ENCODE measurements around the gene PSORS1C2.
"Not testable (repeated sequence)": the region's sequence is repeated elsewhere in the genome, so short reads cannot be mapped to it uniquely, and the experiment has no call there.

The PSORS1C2 gene

GRCh38 chr6:31174378-31174777 is 35.5 kb upstream of the PSORS1C2 start:
- no peak overlapping the region for H3K9ac ChIP-seq (ENCODE audit: low read length)
- no peaks in the 10 kb centered on the region for H3K27me3 ChIP-seq (replicated peaks; ENCODE audit: control insufficient read depth, insufficient read depth, low read length)
- no peaks in the 10 kb centered on the region for H3K9me3 ChIP-seq (ENCODE audit: control insufficient read depth, low read length)
- peaks cover 12% of the 10 kb centered on the region for H3K4me1 ChIP-seq (ENCODE audit: control insufficient read depth, insufficient read depth, low read length)
- H3K36me3 ChIP-seq (ENCODE audit: control insufficient read depth, insufficient read depth, low read length, severe bottlenecking): no peaks in the 10 kb centered on the region
- no peak overlapping the region for H3K4me3 ChIP-seq (ENCODE audit: low read length)
- no peak for DNase-seq (ENCODE audit: low read depth)

GRCh38 chr6:31173406-31173805 is 34.5 kb upstream of the PSORS1C2 start:
- Histone ChIP-seq H3K4me1 (ENCODE audit: control insufficient read depth, insufficient read depth, low read length) (peaks cover 12% of the 10 kb centered on the region), H3K27me3 (replicated peaks; ENCODE audit: control insufficient read depth, insufficient read depth, low read length) (no peaks in the 10 kb centered on the region), H3K4me3 (ENCODE audit: low read length) (no peak overlapping the region), H3K9ac (ENCODE audit: low read length) (no peak overlapping the region), H3K9me3 (ENCODE audit: control insufficient read depth, low read length) (no peaks in the 10 kb centered on the region), H3K36me3 (ENCODE audit: control insufficient read depth, insufficient read depth, low read length, severe bottlenecking) (no peaks in the 10 kb centered on the region)
- no peak for DNase-seq (ENCODE audit: low read depth)

DNA sequence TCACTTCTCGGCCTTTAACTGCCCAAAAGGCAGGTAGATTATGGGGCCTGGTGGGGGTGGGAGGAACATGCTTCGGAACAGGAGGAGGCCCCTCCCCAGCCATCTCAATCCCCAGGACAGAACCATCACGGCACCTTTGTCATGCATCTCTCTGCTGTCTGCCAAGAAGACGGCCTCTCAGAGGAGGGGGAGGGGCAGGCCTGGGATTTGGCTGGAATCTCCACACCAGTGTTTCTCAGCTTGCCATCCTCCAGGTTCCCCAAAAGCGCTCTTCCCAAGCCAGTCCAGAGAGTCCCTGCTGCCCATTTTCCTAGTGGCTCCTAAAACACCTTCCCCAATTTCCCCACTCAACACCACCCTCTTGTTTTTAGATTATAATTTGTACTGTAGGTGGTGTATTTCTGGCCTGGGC is 34.1 kb upstream of the PSORS1C2 start:
- H3K9ac ChIP-seq (ENCODE audit: low read length): no peak overlapping the region
- no peaks in the 10 kb centered on the region for H3K27me3 ChIP-seq (replicated peaks; ENCODE audit: control insufficient read depth, insufficient read depth, low read length)
- DNase-seq (ENCODE audit: low read depth): no peak
- no peaks in the 10 kb centered on the region for H3K9me3 ChIP-seq (ENCODE audit: control insufficient read depth, low read length)
- H3K36me3 ChIP-seq (ENCODE audit: control insufficient read depth, insufficient read depth, low read length, severe bottlenecking): no peaks in the 10 kb centered on the region
- H3K4me1 ChIP-seq (ENCODE audit: control insufficient read depth, insufficient read depth, low read length): peaks cover 12% of the 10 kb centered on the region
- H3K4me3 ChIP-seq (ENCODE audit: low read length): no peak overlapping the region

GRCh38 chr6:31171931-31172905 is 33.4 kb upstream of the PSORS1C2 start:
- no peak for DNase-seq (ENCODE audit: low read depth)

GRCh38 chr6:31170987-31171671 is 32.3 kb upstream of the PSORS1C2 start:
- no peak for DNase-seq (ENCODE audit: low read depth)
- Histone ChIP-seq H3K4me1 (ENCODE audit: control insufficient read depth, insufficient read depth, low read length) (peaks cover 9% of the 10 kb centered on the region), H3K9me3 (ENCODE audit: control insufficient read depth, low read length) (no peaks in the 10 kb centered on the region), H3K4me3 (ENCODE audit: low read length) (no peak overlapping the region), H3K9ac (ENCODE audit: low read length) (no peak overlapping the region), H3K27me3 (replicated peaks; ENCODE audit: control insufficient read depth, insufficient read depth, low read length) (no peaks in the 10 kb centered on the region), H3K36me3 (ENCODE audit: control insufficient read depth, insufficient read depth, low read length, severe bottlenecking) (no peaks in the 10 kb centered on the region)

More at GRCh38 chr6:31171931-31172905, 33.4 kb upstream of the PSORS1C2 start:
- no peak overlapping the region for H3K4me3 ChIP-seq (ENCODE audit: low read length)
- peaks cover 12% of the 10 kb centered on the region for H3K4me1 ChIP-seq (ENCODE audit: control insufficient read depth, insufficient read depth, low read length)
- H3K36me3 ChIP-seq (ENCODE audit: control insufficient read depth, insufficient read depth, low read length, severe bottlenecking): no peaks in the 10 kb centered on the region
- no peaks in the 10 kb centered on the region for H3K9me3 ChIP-seq (ENCODE audit: control insufficient read depth, low read length)
- H3K9ac ChIP-seq (ENCODE audit: low read length): no peak overlapping the region
- no peaks in the 10 kb centered on the region for H3K27me3 ChIP-seq (replicated peaks; ENCODE audit: control insufficient read depth, insufficient read depth, low read length)

GRCh38 chr6:31170600-31170881 is 31.7 kb upstream of the PSORS1C2 start, which contains the start of gene POU5F1:
Gene POU5F1 (minus strand): TSS chr6:31170682. CDS start chr6:31170620, 62 bp downstream.
- no peak for DNase-seq (ENCODE audit: low read depth)
- Histone ChIP-seq H3K4me1 (ENCODE audit: control insufficient read depth, insufficient read depth, low read length) (peaks cover 3% of the 10 kb centered on the region), H3K4me3 (ENCODE audit: low read length) (no peak within 1 kb of the TSS)

DNA sequence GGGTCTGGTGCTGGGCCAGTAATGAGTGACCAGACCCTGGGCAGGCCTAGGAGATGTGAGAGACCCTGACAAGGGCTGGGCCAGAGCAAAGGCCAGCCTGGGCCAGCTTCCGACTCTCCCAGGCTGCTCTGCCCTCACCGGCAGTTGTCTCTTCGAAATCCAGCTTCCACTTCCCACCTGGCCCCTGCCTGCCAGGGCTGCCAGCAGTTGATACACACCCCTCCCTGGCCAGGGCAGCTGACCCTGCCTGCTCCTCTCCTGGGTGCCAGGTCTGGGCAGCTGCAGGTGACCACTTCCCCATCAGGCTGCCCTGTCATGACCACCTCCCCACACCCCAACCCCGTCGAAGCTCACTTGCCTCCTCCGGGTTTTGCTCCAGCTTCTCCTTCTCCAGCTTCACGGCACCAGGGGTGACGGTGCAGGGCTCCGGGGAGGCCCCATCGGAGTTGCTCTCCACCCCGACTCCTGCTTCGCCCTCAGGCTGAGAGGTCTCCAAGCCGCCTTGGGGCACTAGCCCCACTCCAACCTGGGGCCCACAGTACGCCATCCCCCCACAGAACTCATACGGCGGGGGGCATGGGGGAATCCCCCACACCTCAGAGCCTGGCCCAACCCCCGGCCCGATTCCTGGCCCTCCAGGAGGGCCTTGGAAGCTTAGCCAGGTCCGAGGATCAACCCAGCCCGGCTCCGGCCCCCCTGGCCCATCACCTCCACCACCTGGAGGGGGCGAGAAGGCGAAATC is 31.2 kb upstream of the PSORS1C2 start:
- not testable (repeated sequence) for H3K4me3 ChIP-seq (ENCODE audit: low read length)

More at GRCh38 chr6:31170600-31170881, 31.7 kb upstream of the PSORS1C2 start, which contains the start of gene POU5F1:
- no peaks in the 10 kb centered on the region for H3K27me3 ChIP-seq (replicated peaks; ENCODE audit: control insufficient read depth, insufficient read depth, low read length)
- H3K9me3 ChIP-seq (ENCODE audit: control insufficient read depth, low read length): no peaks in the 10 kb centered on the region
- H3K36me3 ChIP-seq (ENCODE audit: control insufficient read depth, insufficient read depth, low read length, severe bottlenecking): no peaks in the 10 kb centered on the region
- no peak within 1 kb of the TSS for H3K9ac ChIP-seq (ENCODE audit: low read length)

GRCh38 chr6:31169123-31169857 is 30.4 kb upstream of the PSORS1C2 start:
- DNase-seq (ENCODE audit: low read depth): no peak
- Histone ChIP-seq H3K36me3 (ENCODE audit: control insufficient read depth, insufficient read depth, low read length, severe bottlenecking) (no peaks in the 10 kb centered on the region), H3K4me1 (ENCODE audit: control insufficient read depth, insufficient read depth, low read length) (no peaks in the 10 kb centered on the region), H3K27me3 (replicated peaks; ENCODE audit: control insufficient read depth, insufficient read depth, low read length) (no peaks in the 10 kb centered on the region), H3K9me3 (ENCODE audit: control insufficient read depth, low read length) (no peaks in the 10 kb centered on the region), H3K4me3 (ENCODE audit: low read length) (no peak overlapping the region), H3K9ac (ENCODE audit: low read length) (no peak overlapping the region)

More for the DNA sequence above, 31.2 kb upstream of the PSORS1C2 start:
- H3K27me3 ChIP-seq (replicated peaks; ENCODE audit: control insufficient read depth, insufficient read depth, low read length); H3K9me3 ChIP-seq (ENCODE audit: control insufficient read depth, low read length); H3K9ac ChIP-seq (ENCODE audit: low read length); H3K4me1 ChIP-seq (ENCODE audit: control insufficient read depth, insufficient read depth, low read length); H3K36me3 ChIP-seq (ENCODE audit: control insufficient read depth, insufficient read depth, low read length, severe bottlenecking); DNase-seq (ENCODE audit: low read depth): not testable (repeated sequence)

DNA sequence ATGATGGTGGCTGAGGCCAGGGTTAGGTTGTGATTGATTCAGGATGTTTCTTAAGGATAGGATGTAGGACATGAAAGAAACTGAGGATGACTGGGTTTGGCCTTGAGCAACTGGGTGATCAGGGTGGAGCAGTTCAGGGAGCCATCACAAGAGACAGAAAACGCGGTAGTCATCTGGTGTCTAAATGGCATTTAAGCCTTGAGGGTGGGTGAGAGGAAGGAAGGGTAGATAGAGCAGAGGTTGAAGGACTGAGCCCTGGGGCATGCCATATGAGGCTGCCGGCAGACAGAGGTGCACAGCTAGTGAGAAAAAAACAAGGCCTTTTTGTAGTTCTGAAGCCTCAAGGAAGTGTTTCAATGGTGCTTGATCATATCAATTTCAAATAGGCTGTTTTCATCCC is 29.7 kb upstream of the PSORS1C2 start:
- no peak for DNase-seq (ENCODE audit: low read depth)
- Histone ChIP-seq H3K27me3 (replicated peaks; ENCODE audit: control insufficient read depth, insufficient read depth, low read length) (no peaks in the 10 kb centered on the region), H3K4me3 (ENCODE audit: low read length) (no peak overlapping the region), H3K4me1 (ENCODE audit: control insufficient read depth, insufficient read depth, low read length) (no peaks in the 10 kb centered on the region), H3K36me3 (ENCODE audit: control insufficient read depth, insufficient read depth, low read length, severe bottlenecking) (no peaks in the 10 kb centered on the region), H3K9me3 (ENCODE audit: control insufficient read depth, low read length) (no peaks in the 10 kb centered on the region), H3K9ac (ENCODE audit: low read length) (no peak overlapping the region)

- H3K9ac ChIP-seq (ENCODE audit: low read length): no peak overlapping the region
- H3K36me3 ChIP-seq (ENCODE audit: control insufficient read depth, insufficient read depth, low read length, severe bottlenecking): no peaks in the 10 kb centered on the region
- H3K27me3 ChIP-seq (replicated peaks; ENCODE audit: control insufficient read depth, insufficient read depth, low read length): no peaks in the 10 kb centered on the region
- H3K4me1 ChIP-seq (ENCODE audit: control insufficient read depth, insufficient read depth, low read length): no peaks in the 10 kb centered on the region
- no peaks in the 10 kb centered on the region for H3K9me3 ChIP-seq (ENCODE audit: control insufficient read depth, low read length)
- no peak for DNase-seq (ENCODE audit: low read depth)
- H3K4me3 ChIP-seq (ENCODE audit: low read length): no peak overlapping the region
Observed at GRCh38 chr6:31165986-31166385, 27.1 kb upstream of the PSORS1C2 start.

Measured in adipocyte (in vitro differentiated cells).